SU-DHL-6 (cell line): ENCODE data around the gene WDR17.

Experiments used
- H2AFZ ChIP-seq: fragments of 200-600 bp; sonication (generic); 2 replicates; pipeline ENCODE4 v1.6.1; 2014; ENCODE audit warnings: low read depth, mild to moderate bottlenecking, moderate library complexity, mixed read lengths, antibody characterized with exemption, low read length; ENCODE audit not compliant: severe bottlenecking
- H3F3A ChIP-seq: fragments of 200-600 bp; shearing (Covaris generic); 2 replicates; pipeline ENCODE4 v1.6.0; 2016; ENCODE audit warnings: antibody characterized with exemption, mild to moderate bottlenecking; ENCODE audit not compliant: insufficient read depth
- H3K27ac ChIP-seq: fragments of 200-600 bp; sonication (generic); 2 replicates; pipeline ENCODE4 v1.5.1; 2016; ENCODE audit warnings: low read depth, mild to moderate bottlenecking, low read length, moderate library complexity, mixed read lengths
- H3K27me3 ChIP-seq: fragments of 200-600 bp; sonication (generic), shearing (Covaris generic); 2 replicates; pipeline ENCODE4 v1.6.0; 2014; ENCODE audit warnings: mild to moderate bottlenecking, low read length
- H3K36me3 ChIP-seq: fragments of 200-600 bp; sonication (generic); 2 replicates; pipeline ENCODE4 v1.6.1; 2014; ENCODE audit warnings: mild to moderate bottlenecking, low read length, mixed read lengths
- H3K4me2 ChIP-seq: fragments of 300-600, 200-600 bp; shearing (Covaris generic), sonication (generic); 2 replicates; pipeline ENCODE4 v1.6.0; 2014; ENCODE audit warnings: low read length, low read depth, mild to moderate bottlenecking; ENCODE audit not compliant: poor library complexity, severe bottlenecking
- H3K4me3 ChIP-seq: fragments of 200-600 bp; sonication (generic); 2 replicates; pipeline ENCODE4 v1.5.1; 2014; ENCODE audit warnings: antibody characterized with exemption, low read length, mild to moderate bottlenecking, mixed read lengths; ENCODE audit not compliant: insufficient read depth, poor library complexity, severe bottlenecking
- H3K79me2 ChIP-seq: fragments of 200-600 bp; sonication (generic); 2 replicates; pipeline ENCODE4 v1.6.1; 2014; ENCODE audit warnings: mild to moderate bottlenecking, low read length, moderate library complexity; ENCODE audit not compliant: insufficient read depth
- H3K9ac ChIP-seq: fragments of 200-600 bp; sonication (generic); 2 replicates; pipeline ENCODE4 v1.7.0; 2014; ENCODE audit warnings: mild to moderate bottlenecking, low read length
- H3K9me2 ChIP-seq: fragments of 200-600 bp; sonication (generic); replicated peaks from 2 replicates; pipeline ENCODE4 v1.6.1; 2014; ENCODE audit warnings: low read length; ENCODE audit not compliant: insufficient read depth
- H3K9me3 ChIP-seq: fragments of 200-600 bp; sonication (generic); 2 replicates; pipeline ENCODE4 v1.6.1; 2014; ENCODE audit warnings: low read length, mixed read lengths; ENCODE audit not compliant: insufficient read depth
- H4K20me1 ChIP-seq: fragments of 200-600 bp; sonication (generic); 2 replicates; pipeline ENCODE4 v1.6.1; 2014; ENCODE audit warnings: low read depth, mild to moderate bottlenecking, antibody characterized with exemption, low read length, moderate library complexity, mixed read lengths
- CTCF ChIP-seq: fragments of 200-600 bp; sonication (generic); IDR thresholded peaks from one replicate; pipeline ENCODE4 v1.5.1; 2017; ENCODE audit warnings: antibody characterized with exemption, mild to moderate bottlenecking, low read length, moderate library complexity; ENCODE audit not compliant: insufficient read depth, poor library complexity, severe bottlenecking
- EZH2phosphoT487 ChIP-seq: fragments of 200-600 bp; sonication (generic), shearing (Covaris generic); conservative IDR thresholded peaks from 2 replicates; pipeline ENCODE4 v1.6.1; 2018; ENCODE audit warnings: mild to moderate bottlenecking, antibody characterized with exemption, low read length, moderate library complexity, mixed read lengths

The WDR17 gene

DNA sequence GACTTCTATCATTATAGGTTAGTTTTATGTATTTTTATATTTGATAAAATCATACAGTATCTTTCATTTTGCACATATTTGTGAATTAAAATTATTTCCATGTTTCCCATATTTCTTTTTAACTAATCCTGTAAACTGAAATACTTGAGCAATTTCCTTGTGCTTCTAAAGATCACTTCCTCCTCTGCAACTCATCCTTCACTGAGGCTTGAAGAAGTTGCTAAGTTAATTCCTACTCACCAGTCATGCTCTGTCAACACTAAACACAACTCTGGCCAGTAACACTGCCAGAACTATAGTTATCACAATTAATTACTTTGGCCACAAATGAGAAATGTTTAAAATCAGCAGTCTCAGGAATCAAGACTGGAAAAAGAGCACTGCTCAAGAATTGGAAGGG, 123.0 kb downstream of the WDR17 start:
- Histone ChIP-seq H3K4me3 (no peak overlapping the region), H3K36me3 (no peaks in the 10 kb centered on the region), H2AFZ (no peak overlapping the region), H3K27me3 (no peaks in the 10 kb centered on the region), H3K9me2 (no peaks in the 10 kb centered on the region), H3F3A (no peaks in the 10 kb centered on the region), H3K9ac (no peak overlapping the region), H3K9me3 (no peaks in the 10 kb centered on the region), H3K27ac (no peak overlapping the region), H3K79me2 (no peaks in the 10 kb centered on the region), H4K20me1 (no peaks in the 10 kb centered on the region), H3K4me2 (no peak overlapping the region)
- no peak for TF ChIP-seq CTCF
- no peak for TF ChIP-seq EZH2phosphoT487

DNA sequence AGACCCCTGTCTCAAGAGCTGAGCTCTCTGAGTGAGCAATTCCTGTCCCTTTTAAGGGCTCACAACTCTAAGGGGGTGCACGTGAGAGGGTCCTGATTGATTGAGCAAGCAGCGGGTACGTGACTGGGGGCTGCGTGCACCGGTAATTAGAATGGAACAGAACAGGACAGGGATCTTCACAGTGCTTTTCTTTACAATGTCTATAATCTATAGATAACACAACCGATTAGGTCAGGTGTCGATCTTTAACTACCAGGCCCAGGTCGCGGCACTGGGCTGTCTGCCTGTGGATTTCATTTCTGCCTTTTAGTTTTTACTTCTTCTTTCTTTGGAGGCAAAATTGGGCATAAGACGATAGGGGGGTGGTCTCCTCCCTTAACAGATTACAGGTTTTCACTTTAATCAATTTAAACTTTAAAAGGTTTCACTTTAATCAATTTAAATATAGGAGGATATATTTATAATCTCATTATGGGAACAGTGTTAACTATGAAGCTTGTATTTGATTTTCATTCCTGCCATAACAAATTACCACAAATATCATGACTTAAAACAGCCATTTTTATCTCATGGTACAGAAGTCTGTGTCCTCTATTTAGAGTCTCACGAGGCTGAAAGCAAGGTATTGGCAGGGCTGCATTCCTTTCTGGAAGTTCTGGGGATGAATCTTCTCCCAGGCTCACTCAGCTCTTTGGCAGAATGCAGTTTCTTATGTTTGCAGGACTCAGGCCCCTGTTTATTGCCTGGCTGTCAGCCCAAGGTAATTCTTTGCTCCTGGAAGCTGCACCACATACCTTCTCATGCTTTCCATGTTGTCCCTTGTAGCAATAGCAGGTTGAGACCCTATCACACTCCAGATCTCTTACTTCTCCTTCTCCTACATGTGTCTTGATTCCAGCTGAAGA, 124.5 kb downstream of the WDR17 start:
- H2AFZ ChIP-seq, result no peak overlapping the region
- no peaks in the 10 kb centered on the region for H3F3A ChIP-seq
- no peaks in the 10 kb centered on the region for H3K27me3 ChIP-seq
- no peaks in the 10 kb centered on the region for H3K9me2 ChIP-seq
- H3K4me3 ChIP-seq, result no peak overlapping the region
- no peak overlapping the region for H3K4me2 ChIP-seq
- H3K27ac ChIP-seq, result no peak overlapping the region
- H3K79me2 ChIP-seq, result no peaks in the 10 kb centered on the region
- no peak for TF ChIP-seq CTCF
- no peak for TF ChIP-seq EZH2phosphoT487
- H3K9me3 ChIP-seq, result no peaks in the 10 kb centered on the region
- no peaks in the 10 kb centered on the region for H3K36me3 ChIP-seq
- H4K20me1 ChIP-seq, result no peaks in the 10 kb centered on the region
- no peak overlapping the region for H3K9ac ChIP-seq

DNA sequence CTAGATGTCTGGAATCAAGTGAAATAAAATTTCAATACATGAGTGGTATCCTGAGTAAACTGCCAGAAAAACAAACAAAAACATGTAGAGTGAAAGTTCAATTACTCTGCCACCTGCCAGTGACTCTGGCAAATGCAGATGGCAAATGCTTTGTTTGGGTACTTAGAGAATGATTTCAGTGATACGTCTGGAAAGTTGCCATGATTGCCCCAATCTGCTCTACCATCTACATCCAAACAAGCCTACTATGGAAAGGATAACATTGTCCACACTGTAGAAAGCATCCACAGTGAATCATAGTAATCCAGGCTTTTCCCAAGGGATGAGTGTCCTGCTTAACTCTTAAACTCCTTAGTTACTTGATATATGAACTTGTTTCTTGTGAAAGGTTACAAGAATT, 126.3 kb downstream of the WDR17 start:
- TF ChIP-seq EZH2phosphoT487, result no peak
- TF ChIP-seq CTCF, result no peak
- Histone ChIP-seq H3K27ac (no peak overlapping the region), H3K4me3 (no peak overlapping the region), H4K20me1 (no peaks in the 10 kb centered on the region), H3K9me3 (no peaks in the 10 kb centered on the region), H3K9ac (no peak overlapping the region), H3K36me3 (no peaks in the 10 kb centered on the region), H3K9me2 (no peaks in the 10 kb centered on the region), H3K27me3 (no peaks in the 10 kb centered on the region), H3K4me2 (no peak overlapping the region), H2AFZ (no peak overlapping the region), H3K79me2 (no peaks in the 10 kb centered on the region), H3F3A (no peaks in the 10 kb centered on the region)
